Gastrocnemius medialis (tissue), 4 donors: Measurements from ENCODE around the gene COA8. TPM values are rescaled to one million over a fixed set of nuclear protein-coding genes. Genes with fewer than 3 reads are reported as not detected.

Source experiments
- ATAC-seq, 2 donors: fragments of 150-250 bp; one replicate each; pipeline ENCODE4 v1.9.1; 2016
- DNase-seq, 2 donors: peaks; one replicate each; pipeline ENCODE4 v3.0.0-alpha.2; 2019
- H3K27ac ChIP-seq, 4 donors: fragments of 200-600 bp; sonication (generic); 1 replicate in 1 of 4; 2 replicates in 3 of 4; pipeline ENCODE4 v1.5.1; 2016 to 2018; ENCODE audit warnings: mild to moderate bottlenecking in 2 of 4, moderate library complexity in 1 of 4
- H3K27me3 ChIP-seq, 3 donors: fragments of 200-600 bp; sonication (generic) in 2 of 3; 1 replicate in 1 of 3; 2 replicates in 2 of 3; pipeline versions ENCODE4 v1.5.1 to v1.6.0; 2016 to 2019; ENCODE audit warnings: mild to moderate bottlenecking in 1 of 3, moderate library complexity in 1 of 3
- H3K36me3 ChIP-seq, 2 donors: fragments of 200-600 bp; sonication (generic) in 1 of 2; one replicate each; pipeline ENCODE4 v1.5.1; 2017 to 2018
- H3K4me1 ChIP-seq, 2 donors: fragments of 200-600 bp; sonication (generic) in 1 of 2; one replicate each; pipeline ENCODE4 v1.5.1; 2016 to 2017; ENCODE audit warnings: mild to moderate bottlenecking in 2 of 2
- H3K4me3 ChIP-seq, 4 donors: fragments of 200-600 bp; sonication (generic) in 3 of 4; 1 replicate in 1 of 4; 2 replicates in 3 of 4; pipeline ENCODE4 v1.5.1; 2016 to 2019; ENCODE audit warnings: mild to moderate bottlenecking in 2 of 4
- H3K9me3 ChIP-seq, 3 donors: fragments of 200-600 bp; sonication (generic) in 2 of 3; 1 replicate in 1 of 3; 2 replicates in 2 of 3; pipeline ENCODE4 v1.5.1; 2016 to 2019
- CTCF ChIP-seq, 5 experiments: fragments of 450-650 bp in 3 of 5; fragments of 200-600 bp in 2 of 5; sonication (generic) in 2 of 5; IDR thresholded peaks in 4 of 5; conservative IDR thresholded peaks in 1 of 5; 1 replicate in 4 of 5; 2 replicates in 1 of 5; pipeline ENCODE4 v1.5.1; 2016 to 2019; ENCODE audit warnings: antibody characterized with exemption in 5 of 5, mild to moderate bottlenecking in 3 of 5, moderate library complexity in 3 of 5
- POLR2A ChIP-seq, 2 donors: fragments of 450-650 bp; IDR thresholded peaks; one replicate each; pipeline ENCODE4 v1.6.1; 2017; ENCODE audit warnings: antibody characterized with exemption in 2 of 2, mild to moderate bottlenecking in 2 of 2, moderate library complexity in 2 of 2
- in situ Hi-C, 4 donors: fragments of 200-750 bp; cut with MboI; loops; one replicate each; pipeline versions ENCODE4 v1.15.0 to v1.8.0; 2017; ENCODE audit warnings: low sequenced_read_pairs in 4 of 4
- intact Hi-C: fragments of 100-400 bp; cut with DNase I; formaldehyde crosslinking; loops from one replicate; pipeline ENCODE4 v1.15.1; 2023; ENCODE audit warnings: low total_unique reads
- total RNA-seq, 4 donors: library from RNA; depleted of rRNA; stranded (reverse); fragments of >200 nt; gene quantifications; one replicate each; pipeline versions ENCODE4 v1.1.0 to v1.2.3, GENCODE V29; 2016

Gene COA8
- total RNA-seq, 4 donors from 2014 or later = 56.7 to 111 (median 71.7) TPM

- Histone ChIP-seq H3K27me3 (no peaks in the 10 kb centered on the region), H3K9me3 (no peaks in the 10 kb centered on the region), H3K4me3 (no peak overlapping the region), H3K4me1 (peaks cover 15 to 46% of the 10 kb centered on the region in 2 donors), H3K27ac (peak overlapping the region in 1 of 4 donors; percentile 23), H3K36me3 (no peaks in the 10 kb centered on the region)
- DNase-seq (no peak), ATAC-seq (no peak)
- intact Hi-C loops (loop anchor here (5.0 kb wide), 1 partner anchor 42 kb away; no protein-coding TSS in a partner anchor), in situ Hi-C loops (no loop called here)
- TF ChIP-seq POLR2A (IDR thresholded peaks at IDR 0.05) (no peak), CTCF (IDR thresholded peaks at IDR 0.05 in 4 of 5, conservative IDR thresholded peaks at IDR 0.05 in 1 of 5) (no peak)
These were observed 18.2 kb upstream of the COA8 start for GRCh38 chr14:103544388-103545218.

GRCh38 chr14:103545219-103545914 is 17.4 kb upstream of the COA8 start:
- intact Hi-C loops (loop anchor here (5.0 kb wide), 1 partner anchor 43 kb away; no protein-coding TSS in a partner anchor), in situ Hi-C loops (no loop called here)
- DNase-seq (no peak), ATAC-seq (no peak)
- Histone ChIP-seq H3K36me3 (no peaks in the 10 kb centered on the region), H3K4me1 (peaks cover 13 to 49% of the 10 kb centered on the region in 2 donors), H3K27ac (no peak overlapping the region), H3K27me3 (no peaks in the 10 kb centered on the region), H3K9me3 (no peaks in the 10 kb centered on the region), H3K4me3 (no peak overlapping the region)
- TF ChIP-seq POLR2A (IDR thresholded peaks at IDR 0.05) = no peak
- no peak for TF ChIP-seq CTCF (IDR thresholded peaks at IDR 0.05 in 4 of 5, conservative IDR thresholded peaks at IDR 0.05 in 1 of 5)

GRCh38 chr14:103545915-103546651 is 16.7 kb upstream of the COA8 start:
- peaks cover 7 to 50% of the 10 kb centered on the region in 2 donors for H3K4me1 ChIP-seq
- H3K27me3 ChIP-seq = no peaks in the 10 kb centered on the region
- no peaks in the 10 kb centered on the region for H3K9me3 ChIP-seq
- H3K36me3 ChIP-seq = no peaks in the 10 kb centered on the region
- no peak for TF ChIP-seq CTCF (IDR thresholded peaks at IDR 0.05 in 4 of 5, conservative IDR thresholded peaks at IDR 0.05 in 1 of 5)
- no peak for TF ChIP-seq POLR2A (IDR thresholded peaks at IDR 0.05)
- ATAC-seq = no peak
- in situ Hi-C loops = no loop called here
- no peak for DNase-seq
- H3K27ac ChIP-seq = no peak overlapping the region
- no peak overlapping the region for H3K4me3 ChIP-seq
- intact Hi-C loops = loop anchor here (1.0 to 5.0 kb wide), 2 partner anchors 28 to 44 kb away; no protein-coding TSS in a partner anchor

GRCh38 chr14:103546652-103547454 is 15.9 kb upstream of the COA8 start:
- Histone ChIP-seq H3K4me3 (no peak overlapping the region), H3K9me3 (no peaks in the 10 kb centered on the region), H3K27ac (no peak overlapping the region), H3K4me1 (peaks cover 13 to 58% of the 10 kb centered on the region in 2 donors), H3K27me3 (no peaks in the 10 kb centered on the region), H3K36me3 (no peaks in the 10 kb centered on the region)
- ATAC-seq (peak; percentile 23 to 34), DNase-seq (peak in 1 of 2 donors; percentile 60)
- intact Hi-C loops (loop anchor here (1.0 to 5.0 kb wide), 2 partner anchors 29 to 45 kb away; no protein-coding TSS in a partner anchor), in situ Hi-C loops (no loop called here)
- TF ChIP-seq CTCF (IDR thresholded peaks at IDR 0.05 in 4 of 5, conservative IDR thresholded peaks at IDR 0.05 in 1 of 5) (peak; percentile 83 to 97 (median 92)), POLR2A (IDR thresholded peaks at IDR 0.05) (no peak)
